IPS-15b (cell line): ENCODE data around the gene FILIP1L.

Experiments
- H3K27me3 ChIP-seq: one replicate; pipeline ENCODE4 v1.6.1; 2013; ENCODE audit warnings: low read length; ENCODE audit not compliant: control insufficient read depth, insufficient read depth
- H3K36me3 ChIP-seq: one replicate; pipeline ENCODE4 v1.6.1; 2013; ENCODE audit warnings: low read length; ENCODE audit not compliant: control insufficient read depth, insufficient read depth
- H3K4me1 ChIP-seq: one replicate; pipeline ENCODE4 v1.6.1; 2013; ENCODE audit warnings: mild to moderate bottlenecking, low read length; ENCODE audit not compliant: control insufficient read depth, insufficient read depth
- H3K4me3 ChIP-seq: one replicate; pipeline ENCODE4 v1.5.1; 2013; ENCODE audit warnings: low read depth, low read length
- H3K9ac ChIP-seq: one replicate; pipeline ENCODE4 v1.6.1; 2013; ENCODE audit warnings: low read depth, mild to moderate bottlenecking, low read length
- H3K9me3 ChIP-seq: one replicate; pipeline ENCODE4 v1.6.1; 2013; ENCODE audit warnings: mild to moderate bottlenecking, low read length; ENCODE audit not compliant: control insufficient read depth, insufficient read depth

Gene FILIP1L

DNA sequence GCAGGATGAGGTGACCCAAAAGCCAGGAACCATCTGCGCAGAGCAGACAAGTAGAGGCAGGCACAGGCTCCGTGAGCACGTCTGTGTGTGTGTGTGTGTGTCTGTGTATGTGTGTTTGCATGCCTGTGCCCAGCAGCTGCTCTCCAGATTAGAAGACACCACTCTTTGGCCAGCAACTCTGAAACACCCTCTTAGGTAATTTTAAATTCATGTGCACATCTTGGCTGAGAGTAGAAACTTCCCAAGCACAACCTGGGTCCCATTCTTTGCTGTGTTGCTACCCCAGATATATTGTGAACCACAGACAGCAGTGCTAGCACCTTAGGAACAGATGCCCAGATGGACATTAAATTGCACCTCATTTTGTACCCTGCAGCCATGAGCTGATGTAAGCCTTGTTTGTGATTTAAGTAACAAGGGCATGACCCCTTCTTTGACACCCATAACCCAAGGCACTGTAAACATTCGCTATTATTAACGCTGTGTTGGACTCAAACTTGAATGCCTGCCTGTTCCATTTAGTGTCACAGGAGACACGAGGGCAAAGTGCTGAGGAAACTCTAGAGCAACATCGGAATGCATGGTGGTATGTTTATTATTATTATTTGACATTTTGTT, at the start of gene FILIP1L:
TSS of gene FILIP1L (minus strand) at position 89 of the 618 bp plus-strand sequence.
- Histone ChIP-seq H3K9ac (no peak within 1 kb of the TSS), H3K36me3 (no peaks in the 10 kb centered on the region), H3K9me3 (no peaks in the 10 kb centered on the region), H3K4me3 (no peak within 1 kb of the TSS), H3K27me3 (no peaks in the 10 kb centered on the region), H3K4me1 (no peaks in the 10 kb centered on the region)

DNA sequence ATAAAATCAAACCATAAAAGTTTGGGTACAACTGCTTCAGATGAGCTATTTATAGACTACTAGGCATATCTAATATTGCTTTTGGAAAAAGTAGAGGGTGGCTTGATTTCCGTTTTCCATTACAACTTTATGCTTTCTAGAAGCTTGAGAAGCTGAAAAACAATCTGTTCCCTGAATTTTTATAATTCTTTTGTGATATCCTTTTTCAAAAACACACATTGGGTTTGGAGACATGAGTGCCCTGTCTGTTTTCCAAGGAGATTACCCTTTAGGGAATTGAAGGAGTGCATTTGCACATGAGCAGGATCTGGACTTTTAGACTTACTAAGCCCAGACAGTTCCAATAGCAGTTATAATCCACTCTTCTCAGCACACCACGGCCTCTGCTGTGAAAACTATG, 49.5 kb upstream of the FILIP1L start:
- Histone ChIP-seq H3K4me3 (no peak overlapping the region), H3K27me3 (no peaks in the 10 kb centered on the region), H3K9ac (no peak overlapping the region), H3K4me1 (no peaks in the 10 kb centered on the region), H3K9me3 (no peaks in the 10 kb centered on the region), H3K36me3 (no peaks in the 10 kb centered on the region)

GRCh38 chr3:100160521-100160920, 46.2 kb upstream of the FILIP1L start:
- Histone ChIP-seq H3K4me3 (no peak overlapping the region), H3K9ac (no peak overlapping the region), H3K36me3 (no peaks in the 10 kb centered on the region), H3K9me3 (no peaks in the 10 kb centered on the region), H3K4me1 (no peaks in the 10 kb centered on the region), H3K27me3 (no peaks in the 10 kb centered on the region)

DNA sequence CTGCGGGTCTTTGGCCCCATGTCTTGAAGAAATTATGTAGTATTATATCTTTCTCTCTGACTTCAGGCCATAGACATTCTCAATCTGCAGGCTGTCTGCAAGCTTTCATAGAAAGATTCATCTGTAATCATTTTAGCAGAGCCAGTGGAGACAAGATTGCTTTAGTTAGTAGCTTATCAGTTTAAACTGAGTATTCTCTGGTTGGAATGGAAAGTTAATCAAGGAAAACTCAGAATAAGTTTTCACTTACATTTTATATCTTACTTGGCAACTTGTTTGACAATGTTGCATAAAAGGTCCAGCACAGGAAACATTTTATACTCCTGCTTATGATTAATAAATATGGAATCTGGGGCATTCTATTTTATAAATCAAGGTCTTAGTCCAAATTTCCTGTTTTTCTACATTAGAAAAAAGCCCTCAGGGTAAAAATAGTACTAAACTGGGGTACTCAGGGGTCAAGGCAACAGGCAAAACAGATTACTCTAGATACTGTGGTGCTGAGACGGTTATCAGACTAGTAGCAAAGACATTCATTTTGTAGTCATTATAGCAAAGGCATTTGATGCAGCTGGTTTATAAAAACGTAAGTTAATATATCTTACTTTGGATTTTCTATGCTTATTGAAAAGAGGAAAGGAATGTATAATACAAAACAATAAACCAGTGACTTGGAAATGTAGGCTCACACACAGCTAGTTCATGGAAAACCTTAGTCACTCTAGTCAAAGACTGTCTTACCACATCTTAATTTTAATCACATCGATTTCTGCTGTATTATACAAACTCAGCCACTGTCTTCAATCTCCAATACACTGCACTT, 45.2 kb upstream of the FILIP1L start:
- Histone ChIP-seq H3K4me3 (no peak overlapping the region), H3K9ac (no peak overlapping the region), H3K9me3 (no peaks in the 10 kb centered on the region), H3K27me3 (no peaks in the 10 kb centered on the region), H3K4me1 (no peaks in the 10 kb centered on the region), H3K36me3 (no peaks in the 10 kb centered on the region)

DNA sequence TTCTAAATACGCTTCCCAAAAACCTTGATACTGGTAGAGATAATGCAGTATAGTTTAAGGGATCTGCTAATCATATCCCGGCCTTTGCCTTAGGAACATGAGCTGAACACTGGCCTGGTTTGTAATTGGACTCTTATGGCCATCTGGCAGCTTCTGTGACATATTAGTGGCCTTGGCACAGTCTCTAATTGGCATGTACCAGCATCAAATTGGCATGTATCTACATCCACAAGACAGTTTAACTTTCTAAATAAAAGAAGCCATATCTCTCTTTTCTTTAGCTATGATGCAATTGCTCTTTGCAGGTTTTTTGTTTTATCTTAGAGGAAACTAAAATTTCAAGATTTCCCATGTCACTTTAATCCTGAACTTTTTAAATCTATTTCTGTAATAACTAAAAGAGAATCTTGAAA, 44.6 kb upstream of the FILIP1L start:
- H3K9me3 ChIP-seq: no peaks in the 10 kb centered on the region
- no peak overlapping the region for H3K9ac ChIP-seq
- H3K4me3 ChIP-seq: no peak overlapping the region
- no peaks in the 10 kb centered on the region for H3K4me1 ChIP-seq
- H3K36me3 ChIP-seq: no peaks in the 10 kb centered on the region
- H3K27me3 ChIP-seq: no peaks in the 10 kb centered on the region

DNA sequence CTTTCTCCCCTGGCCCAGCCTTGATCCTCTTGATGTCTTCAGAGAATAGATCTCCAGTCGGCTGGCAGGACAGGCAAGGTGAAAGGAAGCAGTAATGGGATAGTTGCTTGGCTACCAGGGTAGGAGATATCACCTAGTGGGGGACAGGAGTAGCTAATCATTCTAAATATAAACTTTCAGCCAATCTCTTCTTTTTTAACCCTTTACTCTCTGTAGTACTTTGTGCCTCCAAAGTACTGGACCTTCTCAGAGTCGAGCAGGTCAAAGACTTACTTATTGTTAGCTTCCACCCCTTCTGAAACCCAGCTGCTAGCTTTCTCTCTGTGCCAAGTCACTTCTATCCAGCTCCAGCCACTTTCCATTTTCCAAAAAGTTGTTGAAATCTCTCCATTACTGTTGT, 43.4 kb upstream of the FILIP1L start:
- Histone ChIP-seq H3K9me3 (no peaks in the 10 kb centered on the region), H3K27me3 (no peaks in the 10 kb centered on the region), H3K9ac (no peak overlapping the region), H3K4me1 (no peaks in the 10 kb centered on the region), H3K36me3 (no peaks in the 10 kb centered on the region), H3K4me3 (no peak overlapping the region)

DNA sequence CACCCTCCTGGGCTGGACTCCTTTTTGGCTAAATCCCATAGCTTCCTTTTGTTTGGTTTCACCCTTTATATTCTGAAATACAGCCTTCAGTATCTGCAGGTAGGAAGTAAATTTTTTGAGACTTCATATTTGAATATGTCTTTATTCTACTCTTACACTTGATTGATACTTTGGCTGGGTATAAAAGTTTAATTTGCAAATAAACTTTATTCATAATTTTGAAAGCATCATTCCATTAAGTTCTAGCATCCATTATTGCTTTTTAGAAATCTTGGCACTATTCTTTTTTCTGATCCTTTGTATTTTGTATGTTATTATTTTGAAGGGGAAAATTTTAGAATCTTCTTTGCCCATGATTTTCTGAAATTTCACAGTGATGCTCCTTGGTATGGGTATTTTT, 41.3 kb upstream of the FILIP1L start:
- Histone ChIP-seq H3K27me3 (no peaks in the 10 kb centered on the region), H3K9me3 (no peaks in the 10 kb centered on the region), H3K4me1 (no peaks in the 10 kb centered on the region), H3K9ac (no peak overlapping the region), H3K36me3 (no peaks in the 10 kb centered on the region), H3K4me3 (no peak overlapping the region)

DNA sequence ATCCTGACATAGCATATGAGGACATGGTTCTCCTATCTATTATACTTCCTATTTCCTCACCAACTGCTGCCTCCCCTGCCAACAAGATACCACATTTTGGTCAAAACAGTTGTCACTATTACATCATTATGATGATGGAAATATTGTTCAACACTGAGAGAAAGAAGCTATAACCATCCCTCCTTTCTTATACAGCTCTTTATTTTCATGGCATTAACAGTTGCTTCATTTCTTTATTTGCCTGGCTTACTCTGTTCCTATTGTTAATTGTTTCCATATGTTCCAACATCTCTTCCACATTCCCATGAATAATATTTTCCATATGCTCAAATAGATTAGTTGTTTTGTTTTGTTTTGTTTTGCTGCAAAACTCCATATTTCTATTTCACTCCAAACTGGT, 40.8 kb upstream of the FILIP1L start:
- Histone ChIP-seq H3K27me3 (no peaks in the 10 kb centered on the region), H3K36me3 (no peaks in the 10 kb centered on the region), H3K4me1 (no peaks in the 10 kb centered on the region), H3K4me3 (no peak overlapping the region), H3K9ac (no peak overlapping the region), H3K9me3 (no peaks in the 10 kb centered on the region)

- H3K4me3 ChIP-seq: no peak overlapping the region
- no peaks in the 10 kb centered on the region for H3K27me3 ChIP-seq
- no peaks in the 10 kb centered on the region for H3K36me3 ChIP-seq
- H3K4me1 ChIP-seq: no peaks in the 10 kb centered on the region
- H3K9me3 ChIP-seq: no peaks in the 10 kb centered on the region
- no peak overlapping the region for H3K9ac ChIP-seq
These were observed 39.9 kb upstream of the FILIP1L start for GRCh38 chr3:100154171-100154570.

GRCh38 chr3:100151024-100151707, 36.9 kb upstream of the FILIP1L start:
- H3K27me3 ChIP-seq: no peaks in the 10 kb centered on the region

DNA sequence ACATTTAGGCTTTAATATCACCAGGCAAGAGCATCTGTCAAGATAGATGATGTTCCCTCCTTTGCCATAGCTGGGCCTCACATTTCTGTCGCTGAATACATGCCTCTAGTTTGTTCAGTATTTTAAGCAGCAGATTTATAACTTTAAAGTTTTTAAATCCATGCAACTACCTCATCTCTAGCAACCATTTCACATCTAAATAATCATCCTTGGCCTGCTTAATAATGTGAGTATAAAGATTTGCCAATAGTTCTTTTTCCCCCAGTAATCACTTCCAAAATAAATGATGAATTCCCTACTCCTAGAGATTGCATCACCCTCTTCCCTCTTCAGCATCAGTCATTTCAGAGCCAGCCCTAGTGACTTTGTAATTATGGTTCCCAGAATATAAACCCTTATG, 36.2 kb upstream of the FILIP1L start:
- H3K4me3 ChIP-seq: no peak overlapping the region
- no peaks in the 10 kb centered on the region for H3K9me3 ChIP-seq
- no peaks in the 10 kb centered on the region for H3K36me3 ChIP-seq
- no peak overlapping the region for H3K9ac ChIP-seq
- H3K27me3 ChIP-seq: no peaks in the 10 kb centered on the region
- no peaks in the 10 kb centered on the region for H3K4me1 ChIP-seq

More at GRCh38 chr3:100151024-100151707, 36.9 kb upstream of the FILIP1L start:
- H3K9me3 ChIP-seq: no peaks in the 10 kb centered on the region
- no peaks in the 10 kb centered on the region for H3K36me3 ChIP-seq
- H3K9ac ChIP-seq: no peak overlapping the region
- no peaks in the 10 kb centered on the region for H3K4me1 ChIP-seq
- no peak overlapping the region for H3K4me3 ChIP-seq
